A549 treated with CpdA at 1 μM for 4 hours (cell line): ENCODE data around the gene OR6C68. TPM values are rescaled to one million over a fixed set of nuclear protein-coding genes. Genes with fewer than 3 reads are reported as not detected.

Source experiments
- total RNA-seq: library from RNA; stranded (reverse); fragments of 200-300 nt; extraction: Qiagen RNA extraction; gene quantifications from 5 replicates; pipeline ENCODE4 v1.2.3, GENCODE V29; 2022; ENCODE audit warnings: low read depth

Gene OR6C68
- not detected in 5 replicates for total RNA-seq

GRCh38 chr12:55492078-55492477 is at the start of gene OR6C68:
TSS of gene OR6C68 (plus strand) at chr12:55492378. CDS start at chr12:55492378, 0 bp downstream.

GRCh38 chr12:55443776-55444175 is 48.4 kb upstream of the OR6C68 start, which contains the start of gene OR6C2:
TSS of gene OR6C2 (plus strand) at chr12:55444076. CDS start at chr12:55452214, 8,138 bp downstream.

GRCh38 chr12:55470088-55470829 is 21.9 kb upstream of the OR6C68 start, which contains the start of gene OR6C70:
TSS of gene OR6C70 (minus strand) at chr12:55470138. CDS start at chr12:55470138, 0 bp downstream.

Other genes with a start within 250 kb of the OR6C68 start
- gene OR6C74, start 247.8 kb upstream of the OR6C68 start, total RNA-seq = not detected in 5 replicates
- not detected in 5 replicates for gene OR6C6, start 195.8 kb upstream of the OR6C68 start, total RNA-seq
- not detected in 5 replicates for gene OR6C1, start 178.0 kb upstream of the OR6C68 start, total RNA-seq
- gene OR6C3, start 161.6 kb upstream of the OR6C68 start, total RNA-seq = not detected in 5 replicates
- gene OR6C75, start 129.4 kb upstream of the OR6C68 start, total RNA-seq = not detected in 5 replicates
- gene OR6C65, start 91.8 kb upstream of the OR6C68 start, total RNA-seq = not detected in 5 replicates
- not detected in 5 replicates for gene OR6C76, start 66.1 kb upstream of the OR6C68 start, total RNA-seq
- gene OR6C2, start 48.3 kb upstream of the OR6C68 start, total RNA-seq = not detected in 5 replicates
- gene OR6C70, start 22.2 kb upstream of the OR6C68 start, total RNA-seq = not detected in 5 replicates
- gene OR6C4, start 57.2 kb downstream of the OR6C68 start, total RNA-seq = not detected in 5 replicates
- not detected in 5 replicates for gene OR2AP1, start 80.1 kb downstream of the OR6C68 start, total RNA-seq
- not detected in 5 replicates for gene OR10P1, start 144.5 kb downstream of the OR6C68 start, total RNA-seq
- 1.1 to 2.1 TPM (median 1.3 TPM) in 5 replicates for gene ITGA7, start 215.5 kb downstream of the OR6C68 start, total RNA-seq
- 111 to 153 TPM (median 146 TPM) in 5 replicates for gene BLOC1S1, start 223.7 kb downstream of the OR6C68 start, total RNA-seq
- 1.6 to 2.9 TPM (median 2.5 TPM) in 5 replicates for gene RDH5, start 228.0 kb downstream of the OR6C68 start, total RNA-seq
- gene CD63, start 236.6 kb downstream of the OR6C68 start, total RNA-seq = 665 to 728 TPM (median 711 TPM) in 5 replicates